Colonic mucosa (tissue), 4 donors: ENCODE measurements around the gene FMN2. TPM values are rescaled to one million over a fixed set of nuclear protein-coding genes. Genes with fewer than 3 reads are reported as not detected.

Source experiments
- DNase-seq: peaks from one replicate; pipeline ENCODE4 v3.0.0-alpha.2; 2020
- H3K27ac ChIP-seq: fragments of 200-600 bp; one replicate; pipeline ENCODE4 v1.8.0; 2021
- H3K27me3 ChIP-seq: fragments of 200-600 bp; one replicate; pipeline ENCODE4 v1.8.0; 2021
- H3K36me3 ChIP-seq: fragments of 200-600 bp; one replicate; pipeline ENCODE4 v1.8.0; 2021
- H3K4me1 ChIP-seq: fragments of 200-600 bp; one replicate; pipeline ENCODE4 v1.8.0; 2021; ENCODE audit warnings: mild to moderate bottlenecking
- H3K4me3 ChIP-seq: fragments of 200-600 bp; one replicate; pipeline ENCODE4 v1.8.0; 2021
- H3K9ac ChIP-seq, 2 donors: one replicate each; pipeline ENCODE4 v1.7.0; 2013; ENCODE audit warnings: control low read depth in 2 of 2, low read depth in 2 of 2, low read length in 2 of 2
- H3K9me3 ChIP-seq: fragments of 200-600 bp; one replicate; pipeline ENCODE4 v1.8.0; 2021
- intact Hi-C: fragments of 100-400 bp; cut with DNase I; formaldehyde crosslinking; loops from one replicate; pipeline ENCODE4 v1.14.1; 2022
- total RNA-seq, 2 donors: library from RNA; stranded (reverse); fragmentation: NEBNext Ultra II Directional in 1 of 2; extraction: Animal tissue kit (Norgen Biotek cat#: 25700) in 1 of 2; gene quantifications; one replicate each; pipeline ENCODE4 v1.2.1, GENCODE V29; 2021
- TF ChIP-seq, protein P1 (sequence below): fragments of 200-600 bp; IDR thresholded peaks from one replicate; pipeline ENCODE4 v1.8.0; 2022; ENCODE audit warnings: antibody characterized with exemption, mild to moderate bottlenecking
- donor health status: healthy.
- donor health status: DM: no; HTN: no; CAD: no.
- donor health status: DM: no; HTN: no; CAD: no.

Gene FMN2
- total RNA-seq, 2 donors from 2014 or later = 0.62 to 3.0 TPM

DNA sequence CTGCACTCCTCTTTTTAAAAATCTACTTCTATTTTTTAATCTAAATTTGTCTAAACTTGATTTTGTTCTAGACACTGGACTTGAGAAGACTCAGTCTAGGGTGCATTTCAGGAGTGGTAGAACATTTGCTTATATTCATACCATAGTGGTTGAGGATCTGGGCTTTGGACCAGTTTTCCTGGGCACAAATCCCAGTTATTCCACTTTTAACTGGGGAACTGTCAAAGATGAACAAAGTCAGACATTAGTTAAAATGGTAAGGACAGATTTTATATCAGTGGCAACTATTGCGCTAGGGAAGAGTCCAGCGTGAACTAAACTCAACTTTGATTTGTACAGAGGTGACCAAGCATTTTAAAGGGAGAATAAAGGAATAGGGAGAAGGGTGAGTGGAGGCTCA is 102.4 kb downstream of the FMN2 start:
- no peaks in the 10 kb centered on the region for H3K9me3 ChIP-seq
- no peak overlapping the region for H3K4me3 ChIP-seq
- no peaks in the 10 kb centered on the region for H3K4me1 ChIP-seq
- H3K36me3 ChIP-seq = no peaks in the 10 kb centered on the region
- no peak overlapping the region for H3K9ac ChIP-seq
- intact Hi-C loops = loop anchor here (5.0 to 10.0 kb wide), 3 partner anchors 281 to 498 kb away; no protein-coding TSS in a partner anchor
- H3K27ac ChIP-seq = no peak overlapping the region
- TF ChIP-seq, protein P1, sequence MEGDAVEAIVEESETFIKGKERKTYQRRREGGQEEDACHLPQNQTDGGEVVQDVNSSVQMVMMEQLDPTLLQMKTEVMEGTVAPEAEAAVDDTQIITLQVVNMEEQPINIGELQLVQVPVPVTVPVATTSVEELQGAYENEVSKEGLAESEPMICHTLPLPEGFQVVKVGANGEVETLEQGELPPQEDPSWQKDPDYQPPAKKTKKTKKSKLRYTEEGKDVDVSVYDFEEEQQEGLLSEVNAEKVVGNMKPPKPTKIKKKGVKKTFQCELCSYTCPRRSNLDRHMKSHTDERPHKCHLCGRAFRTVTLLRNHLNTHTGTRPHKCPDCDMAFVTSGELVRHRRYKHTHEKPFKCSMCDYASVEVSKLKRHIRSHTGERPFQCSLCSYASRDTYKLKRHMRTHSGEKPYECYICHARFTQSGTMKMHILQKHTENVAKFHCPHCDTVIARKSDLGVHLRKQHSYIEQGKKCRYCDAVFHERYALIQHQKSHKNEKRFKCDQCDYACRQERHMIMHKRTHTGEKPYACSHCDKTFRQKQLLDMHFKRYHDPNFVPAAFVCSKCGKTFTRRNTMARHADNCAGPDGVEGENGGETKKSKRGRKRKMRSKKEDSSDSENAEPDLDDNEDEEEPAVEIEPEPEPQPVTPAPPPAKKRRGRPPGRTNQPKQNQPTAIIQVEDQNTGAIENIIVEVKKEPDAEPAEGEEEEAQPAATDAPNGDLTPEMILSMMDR = no peak
- no peaks in the 10 kb centered on the region for H3K27me3 ChIP-seq
- no peak for DNase-seq

- TF ChIP-seq, protein P1 = no peak
- no peak overlapping the region for H3K27ac ChIP-seq
- intact Hi-C loops = loop anchor here (10.0 kb wide), 1 partner anchor 276 kb away; no protein-coding TSS in a partner anchor
Measured at GRCh38 chr1:240198376-240198775, 106.7 kb downstream of the FMN2 start.

DNA sequence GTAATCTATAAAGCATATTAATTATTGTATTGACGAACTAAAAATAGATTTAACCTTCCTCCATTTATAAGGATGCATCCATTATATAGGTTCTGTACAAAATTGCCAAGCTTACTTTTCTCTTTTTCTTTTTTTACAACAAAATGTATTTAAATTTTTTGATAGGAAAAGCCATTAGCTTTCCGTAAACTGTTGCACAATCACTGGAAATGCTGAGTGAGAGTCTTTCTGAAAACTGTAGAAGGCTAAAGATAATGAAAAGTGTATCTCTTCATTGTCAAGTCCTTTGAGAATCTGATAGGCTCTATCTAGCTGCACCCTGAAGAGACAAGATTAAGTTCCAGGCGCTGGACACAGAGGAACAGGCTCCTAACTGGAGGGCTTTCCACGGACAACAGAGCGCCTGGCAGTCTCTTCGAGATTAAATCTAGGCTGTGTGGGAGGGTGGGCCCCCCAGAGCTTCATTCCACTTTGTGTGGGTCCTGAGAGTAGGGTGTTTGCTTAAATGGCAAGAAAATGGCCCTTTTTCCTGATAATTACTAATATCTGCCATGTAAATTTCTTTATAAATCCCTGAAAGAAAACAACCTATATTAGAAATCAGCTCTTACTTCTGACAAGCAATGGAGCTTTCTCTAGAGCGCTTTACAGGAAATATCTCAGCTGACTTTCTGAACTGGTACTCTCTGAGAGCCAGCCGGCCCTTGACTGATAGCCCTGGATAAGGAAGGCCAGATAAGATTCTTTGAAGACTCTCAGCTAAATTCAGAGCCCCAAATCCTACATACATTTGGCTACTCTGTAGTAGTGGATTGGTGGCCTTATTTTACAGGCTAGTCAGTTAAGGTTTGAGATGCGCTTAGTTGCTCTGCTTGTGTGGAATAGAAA is 108.3 kb downstream of the FMN2 start:
- Histone ChIP-seq H3K27ac (no peak overlapping the region), H3K27me3 (no peaks in the 10 kb centered on the region), H3K9me3 (no peaks in the 10 kb centered on the region), H3K4me3 (no peak overlapping the region), H3K36me3 (no peaks in the 10 kb centered on the region), H3K4me1 (no peaks in the 10 kb centered on the region), H3K9ac (no peak overlapping the region)
- intact Hi-C loops = loop anchor here (10.0 kb wide), 1 partner anchor 275 kb away; no protein-coding TSS in a partner anchor
- TF ChIP-seq, protein P1 = no peak
- no peak for DNase-seq

More at GRCh38 chr1:240198376-240198775, 106.7 kb downstream of the FMN2 start:
- no peaks in the 10 kb centered on the region for H3K27me3 ChIP-seq
- H3K36me3 ChIP-seq = no peaks in the 10 kb centered on the region
- DNase-seq = no peak
- no peak overlapping the region for H3K4me3 ChIP-seq
- H3K9me3 ChIP-seq = no peaks in the 10 kb centered on the region
- no peak overlapping the region for H3K9ac ChIP-seq
- no peaks in the 10 kb centered on the region for H3K4me1 ChIP-seq

DNA sequence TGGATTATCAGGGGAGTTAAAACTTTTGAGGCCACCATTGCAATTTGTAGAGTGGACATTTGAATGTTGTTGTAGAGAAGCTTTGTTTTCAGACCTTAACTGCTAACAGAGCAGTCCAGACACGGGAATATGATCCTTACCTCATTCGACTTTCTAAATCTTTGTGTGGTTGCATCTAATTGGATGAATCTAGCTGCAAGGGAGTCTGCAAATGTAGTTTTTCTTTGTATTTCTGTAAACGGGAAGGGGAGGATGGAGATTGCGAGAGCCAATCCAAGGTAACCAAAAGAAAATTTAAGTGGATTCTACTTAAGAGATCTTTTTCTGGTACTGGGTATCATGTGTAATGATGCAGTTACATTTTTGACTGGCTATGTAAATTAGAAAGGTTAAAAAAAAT is 110.2 kb downstream of the FMN2 start:
- Histone ChIP-seq H3K36me3 (no peaks in the 10 kb centered on the region), H3K9me3 (no peaks in the 10 kb centered on the region), H3K4me3 (no peak overlapping the region), H3K27ac (no peak overlapping the region), H3K4me1 (no peaks in the 10 kb centered on the region), H3K27me3 (no peaks in the 10 kb centered on the region), H3K9ac (no peak overlapping the region)
- DNase-seq = no peak
- TF ChIP-seq, protein P1 = no peak
- intact Hi-C loops = no loop called here

DNA sequence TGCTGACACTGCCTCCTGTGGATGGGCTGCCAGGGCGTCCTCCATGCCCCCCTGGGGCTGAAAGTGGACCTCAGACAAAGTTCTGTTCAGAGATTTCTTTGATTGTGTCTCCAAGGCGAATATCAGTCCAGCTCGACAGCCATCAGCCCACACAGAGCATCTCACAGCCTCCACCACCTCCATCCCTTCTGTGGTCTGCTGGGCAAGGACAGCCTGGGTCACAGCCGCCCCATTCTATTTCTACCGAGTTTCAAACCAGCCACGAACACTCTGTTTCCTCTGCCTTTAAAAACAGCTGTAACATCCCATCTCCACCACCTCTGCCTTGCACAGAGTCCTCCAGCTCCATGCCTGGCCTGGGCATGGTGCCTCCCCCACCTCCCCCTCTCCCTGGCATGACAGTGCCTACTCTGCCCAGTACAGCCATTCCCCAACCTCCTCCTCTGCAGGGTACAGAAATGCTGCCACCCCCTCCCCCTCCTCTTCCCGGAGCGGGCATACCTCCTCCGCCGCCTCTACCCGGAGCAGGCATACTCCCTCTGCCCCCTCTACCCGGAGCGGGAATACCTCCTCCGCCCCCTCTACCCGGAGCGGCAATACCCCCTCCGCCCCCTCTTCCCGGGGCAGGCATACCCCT is 115.5 kb downstream of the FMN2 start:
- TF ChIP-seq, protein P1 = no peak
- no peaks in the 10 kb centered on the region for H3K36me3 ChIP-seq
- H3K27me3 ChIP-seq = no peaks in the 10 kb centered on the region
- intact Hi-C loops = no loop called here
- no peaks in the 10 kb centered on the region for H3K9me3 ChIP-seq
- H3K9ac ChIP-seq = no peak overlapping the region
- H3K27ac ChIP-seq = no peak overlapping the region
- H3K4me1 ChIP-seq = no peaks in the 10 kb centered on the region
- H3K4me3 ChIP-seq = no peak overlapping the region
- DNase-seq = no peak
